Measurements from ENCODE around the gene C1orf87.
"Not testable (repeated sequence)": the region's sequence is repeated elsewhere in the genome, so short reads cannot be mapped to it uniquely, and the experiment has no call there.

- TF ChIP-seq CTCF (IDR thresholded peaks at IDR 0.05); EP300 (IDR thresholded peaks at IDR 0.05; ENCODE audit: low read depth): not testable (repeated sequence)
Observed at GRCh38 chr1:59969542-59970175, 103.9 kb downstream of the C1orf87 start.

All from transverse colon (tissue), 3 donors.